ENCODE data around the gene NR2C2. TPM values are rescaled to one million over a fixed set of nuclear protein-coding genes. Genes with fewer than 3 reads are reported as not detected.

Gene NR2C2
- polyA plus RNA-seq, 1 donor (not counting 4 experiments of a cell fraction or from before 2014, with no cell fraction given) = 9.4 TPM

DNA sequence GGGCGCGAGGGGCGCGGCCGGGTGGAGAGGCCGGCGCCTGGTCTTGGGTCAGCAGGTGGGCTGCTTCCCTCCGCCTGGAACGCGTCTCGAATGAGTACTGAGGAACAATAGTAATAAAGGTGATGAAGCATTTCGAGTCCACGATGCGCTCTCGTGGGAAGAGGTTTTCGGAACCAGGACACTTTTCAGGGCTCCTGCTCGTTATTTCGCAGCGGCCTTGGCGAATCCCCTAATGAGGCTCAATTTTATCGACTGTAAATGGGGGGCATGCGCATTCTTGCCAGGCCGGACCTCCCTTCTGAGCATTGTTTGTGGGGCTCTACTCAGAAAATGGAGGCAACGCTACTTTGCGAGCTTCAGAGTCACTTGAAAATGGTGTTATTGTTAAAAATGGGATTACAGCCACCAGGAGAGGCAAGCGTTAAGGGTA, 1.2 kb downstream of the NR2C2 start:
- dilution Hi-C loops (cut with MboI; ENCODE audit: extremely low pct_ligation_motif_present, low sequenced_read_pairs) = no loop called here
- no peak for FAIRE-seq
- H3K4me1 ChIP-seq (ENCODE audit: control insufficient read depth, extremely low read depth, insufficient read depth, low read length) = peaks cover 7% of the 10 kb centered on the region

GRCh38 chr3:14949126-14949525, 1.7 kb downstream of the NR2C2 start:
- no peak for DNase-seq (ENCODE audit: low read depth, low spot score)
- Histone ChIP-seq H3K9me1 (ENCODE audit: control insufficient read depth, extremely low read depth, insufficient read depth, low read length) (peaks cover 6% of the 10 kb centered on the region), H2AFZ (ENCODE audit: control insufficient read depth, low read length) (peak overlapping the region; percentile 80), H3K4me3 (ENCODE audit: control insufficient read depth in 2 of 3, extremely low read depth in 1 of 3, insufficient read depth in 2 of 3, low read depth in 1 of 3, low read length in 3 of 3) (peak overlapping the region; percentile 72 to 97 (median 86)), H3K4me2 (ENCODE audit: control insufficient read depth, extremely low read depth, insufficient read depth, low read depth, low read length) (peak overlapping the region; percentile 99), H4K20me1 (ENCODE audit: control insufficient read depth, extremely low read depth, insufficient read depth, low read length) (no peaks in the 10 kb centered on the region), H3K9me3 (ENCODE audit: control insufficient read depth, low read depth, low read length) (no peaks in the 10 kb centered on the region), H3K27me3 (ENCODE audit: control insufficient read depth, extremely low read depth, insufficient read depth, low read length) (no peaks in the 10 kb centered on the region), H3K9ac (ENCODE audit: control insufficient read depth, extremely low read depth, insufficient read depth, low read length) (peak overlapping the region; percentile 84), H3K4me1 (ENCODE audit: control insufficient read depth, extremely low read depth, insufficient read depth, low read length) (peaks cover 7% of the 10 kb centered on the region), H3K79me2 (ENCODE audit: control insufficient read depth, insufficient read depth, low read length) (peaks cover 72% of the 10 kb centered on the region), H3K36me3 (ENCODE audit: control insufficient read depth in 2 of 2, extremely low read depth in 1 of 2, insufficient read depth in 2 of 2, low read length in 2 of 2) (peaks cover 5 to 7% of the 10 kb centered on the region in 2 experiments), H3K27ac (ENCODE audit: control insufficient read depth, insufficient read depth, low read length) (peak overlapping the region; percentile 83)
- peak; percentile 79 for FAIRE-seq
- dilution Hi-C loops (cut with MboI; ENCODE audit: extremely low pct_ligation_motif_present, low sequenced_read_pairs) = no loop called here
- TF ChIP-seq EZH2 (IDR thresholded peaks at IDR 0.05; ENCODE audit: low read length) = no peak
- TF ChIP-seq, protein P1, sequence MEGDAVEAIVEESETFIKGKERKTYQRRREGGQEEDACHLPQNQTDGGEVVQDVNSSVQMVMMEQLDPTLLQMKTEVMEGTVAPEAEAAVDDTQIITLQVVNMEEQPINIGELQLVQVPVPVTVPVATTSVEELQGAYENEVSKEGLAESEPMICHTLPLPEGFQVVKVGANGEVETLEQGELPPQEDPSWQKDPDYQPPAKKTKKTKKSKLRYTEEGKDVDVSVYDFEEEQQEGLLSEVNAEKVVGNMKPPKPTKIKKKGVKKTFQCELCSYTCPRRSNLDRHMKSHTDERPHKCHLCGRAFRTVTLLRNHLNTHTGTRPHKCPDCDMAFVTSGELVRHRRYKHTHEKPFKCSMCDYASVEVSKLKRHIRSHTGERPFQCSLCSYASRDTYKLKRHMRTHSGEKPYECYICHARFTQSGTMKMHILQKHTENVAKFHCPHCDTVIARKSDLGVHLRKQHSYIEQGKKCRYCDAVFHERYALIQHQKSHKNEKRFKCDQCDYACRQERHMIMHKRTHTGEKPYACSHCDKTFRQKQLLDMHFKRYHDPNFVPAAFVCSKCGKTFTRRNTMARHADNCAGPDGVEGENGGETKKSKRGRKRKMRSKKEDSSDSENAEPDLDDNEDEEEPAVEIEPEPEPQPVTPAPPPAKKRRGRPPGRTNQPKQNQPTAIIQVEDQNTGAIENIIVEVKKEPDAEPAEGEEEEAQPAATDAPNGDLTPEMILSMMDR (optimal IDR thresholded peaks at IDR 0.05 in 1 of 3, IDR thresholded peaks at IDR 0.05 in 1 of 3, conservative IDR thresholded peaks at IDR 0.05 in 1 of 3; ENCODE audit: extremely low read depth in 1 of 3, insufficient read depth in 2 of 3, low read length in 3 of 3) = no peak

More for the DNA sequence above, 1.2 kb downstream of the NR2C2 start:
- H4K20me1 ChIP-seq (ENCODE audit: control insufficient read depth, extremely low read depth, insufficient read depth, low read length) = no peaks in the 10 kb centered on the region
- no peak for DNase-seq (ENCODE audit: low read depth, low spot score)
- H3K9me1 ChIP-seq (ENCODE audit: control insufficient read depth, extremely low read depth, insufficient read depth, low read length) = peaks cover 6% of the 10 kb centered on the region
- H3K9ac ChIP-seq (ENCODE audit: control insufficient read depth, extremely low read depth, insufficient read depth, low read length) = peak overlapping the region; percentile 84
- H3K36me3 ChIP-seq (ENCODE audit: control insufficient read depth in 2 of 2, extremely low read depth in 1 of 2, insufficient read depth in 2 of 2, low read length in 2 of 2) = peaks cover 8 to 10% of the 10 kb centered on the region in 2 experiments
- H3K4me2 ChIP-seq (ENCODE audit: control insufficient read depth, extremely low read depth, insufficient read depth, low read depth, low read length) = peak overlapping the region; percentile 99
- no peaks in the 10 kb centered on the region for H3K9me3 ChIP-seq (ENCODE audit: control insufficient read depth, low read depth, low read length)
- TF ChIP-seq, protein P1 (optimal IDR thresholded peaks at IDR 0.05 in 1 of 3, IDR thresholded peaks at IDR 0.05 in 1 of 3, conservative IDR thresholded peaks at IDR 0.05 in 1 of 3; ENCODE audit: extremely low read depth in 1 of 3, insufficient read depth in 2 of 3, low read length in 3 of 3) = no peak
- TF ChIP-seq EZH2 (IDR thresholded peaks at IDR 0.05; ENCODE audit: low read length) = no peak
- peak overlapping the region; percentile 80 for H2AFZ ChIP-seq (ENCODE audit: control insufficient read depth, low read length)
- no peaks in the 10 kb centered on the region for H3K27me3 ChIP-seq (ENCODE audit: control insufficient read depth, extremely low read depth, insufficient read depth, low read length)
- peaks cover 73% of the 10 kb centered on the region for H3K79me2 ChIP-seq (ENCODE audit: control insufficient read depth, insufficient read depth, low read length)
- H3K4me3 ChIP-seq (ENCODE audit: control insufficient read depth in 2 of 3, extremely low read depth in 1 of 3, insufficient read depth in 2 of 3, low read depth in 1 of 3, low read length in 3 of 3) = peak overlapping the region; percentile 72 to 97 (median 86)
- peak overlapping the region; percentile 83 for H3K27ac ChIP-seq (ENCODE audit: control insufficient read depth, insufficient read depth, low read length)

Data from keratinocyte (primary cell).